K562 (cell line): ENCODE measurements around the gene KLF1. TPM values are rescaled to one million over a fixed set of nuclear protein-coding genes. Genes with fewer than 3 reads are reported as not detected.

ENCODE experiments used
- ASH1L ChIP-seq: fragments of 450-650 bp; IDR thresholded peaks from 2 replicates; pipeline ENCODE4 v1.6.1; 2018; ENCODE audit warnings: borderline replicate concordance, mild to moderate bottlenecking, low read depth; ENCODE audit not compliant: partially characterized antibody
- CTBP1 ChIP-seq: fragments of 450-650 bp; IDR thresholded peaks from 2 replicates; pipeline ENCODE4 v1.6.1; 2016; ENCODE audit warnings: borderline replicate concordance
- FOXM1 ChIP-seq, 2 experiments: fragments of 450-650 bp in 1 of 2; sonication (generic) in 1 of 2; formaldehyde crosslinking in 1 of 2; IDR thresholded peaks; 2 replicates each; pipeline versions ENCODE4 v1.6.1 to v1.9.0; 2017 to 2022; ENCODE audit warnings: low read depth in 2 of 2, mild to moderate bottlenecking in 2 of 2, missing genetic modification reagents in 1 of 2, moderate library complexity in 1 of 2
- GABPB1 ChIP-seq: sonication (generic); formaldehyde crosslinking; IDR thresholded peaks from 2 replicates; pipeline ENCODE4 v1.8.0; 2022; ENCODE audit warnings: mild to moderate bottlenecking, missing genetic modification reagents
- HNRNPLL ChIP-seq: fragments of 200-400 bp; formaldehyde crosslinking; IDR thresholded peaks from 2 replicates; pipeline ENCODE4 v1.6.1; 2017; ENCODE audit warnings: low read length, low read depth, mild to moderate bottlenecking; ENCODE audit not compliant: poor library complexity, severe bottlenecking
- KLF13 ChIP-seq: fragments of 450-650 bp; IDR thresholded peaks from 2 replicates; pipeline ENCODE4 v1.6.1; 2016; ENCODE audit warnings: missing genetic modification characterization, low read depth, mild to moderate bottlenecking, missing compliant biosample characterization, moderate library complexity, borderline replicate concordance
- KLF16 ChIP-seq: IDR thresholded peaks from 2 replicates; pipeline ENCODE4 v1.6.1; 2016; ENCODE audit warnings: antibody characterized with exemption
- MAZ ChIP-seq, 2 experiments: fragments of 450-650 bp in 1 of 2; sonication (generic) in 1 of 2; formaldehyde crosslinking; IDR thresholded peaks in 1 of 2; conservative IDR thresholded peaks in 1 of 2; 2 replicates each; pipeline versions ENCODE4 v1.4.0 to v1.5.0; 2020; ENCODE audit warnings: mild to moderate bottlenecking in 1 of 2, missing genetic modification reagents in 1 of 2
- PRMT5 ChIP-seq: sonication (generic); formaldehyde crosslinking; IDR thresholded peaks from 2 replicates; pipeline ENCODE4 v1.5.0; 2020; ENCODE audit warnings: missing genetic modification reagents
- RBBP5 ChIP-seq: fragments of 200-600 bp; sonication (generic); IDR thresholded peaks from 2 replicates; pipeline ENCODE4 v1.6.1; 2012; ENCODE audit warnings: borderline replicate concordance, mild to moderate bottlenecking, low read length, control low read depth, inconsistent platforms; ENCODE audit not compliant: insufficient read depth, poor library complexity, severe bottlenecking
- SIX5 ChIP-seq, 2 experiments: IDR thresholded peaks; 2 replicates each; pipeline ENCODE4 v1.6.1; 2011; ENCODE audit warnings: low read length in 2 of 2, borderline replicate concordance in 1 of 2, low read depth in 1 of 2, mild to moderate bottlenecking in 1 of 2, moderate library complexity in 1 of 2; ENCODE audit not compliant: insufficient read depth in 1 of 2
- TAF9B ChIP-seq: fragments of 450-650 bp; IDR thresholded peaks from 2 replicates; pipeline ENCODE4 v1.6.1; 2018; ENCODE audit warnings: mild to moderate bottlenecking; ENCODE audit not compliant: partially characterized antibody
- polyA plus RNA-seq, 8 experiments: library from polyadenylated mRNA; depleted of rRNA in 4 of 8; stranded (reverse) in 5 of 8; unstranded in 3 of 8; fragments of >200 nt; fragmentation: Nextera tagmentation in 2 of 8; fragmentation: Illumina TruSeq in 1 of 8; extraction: Ambion mirVana in 2 of 8; extraction: Trizol in 1 of 8; gene quantifications; 2 replicates each; pipeline versions ENCODE4 v1.2.1 to v1.2.3, GENCODE V29; 2011 to 2014; ENCODE audit warnings: inconsistent platforms in 1 of 8, missing spikeins in 1 of 8
- total RNA-seq, 7 experiments: library from RNA; depleted of rRNA in 6 of 7; stranded (reverse); fragments of >200 nt in 6 of 7; fragmentation: Illumina TruSeq in 2 of 7; extraction: Trizol in 2 of 7; gene quantifications; 2 replicates each; pipeline versions ENCODE4 v1.2.1 to v1.2.3, GENCODE V29; 2011 to 2021; ENCODE audit warnings: low replicate concordance in 1 of 7
- TF ChIP-seq, protein P1 (sequence below), 2 experiments: fragments of 450-650 bp in 1 of 2; sonication (generic) in 1 of 2; formaldehyde crosslinking in 1 of 2; IDR thresholded peaks; 2 replicates each; pipeline versions ENCODE4 v1.7.1 to v1.9.0; 2016 to 2022; ENCODE audit warnings: inconsistent platforms in 1 of 2, mild to moderate bottlenecking in 1 of 2, missing genetic modification reagents in 1 of 2

Gene KLF1
- total and polyA plus RNA-seq, 9 of the 15 experiments (the other 6 are each of a cell fraction or from before 2014, with no cell fraction given) = 8.4 to 163 (median 47.3) TPM

DNA sequence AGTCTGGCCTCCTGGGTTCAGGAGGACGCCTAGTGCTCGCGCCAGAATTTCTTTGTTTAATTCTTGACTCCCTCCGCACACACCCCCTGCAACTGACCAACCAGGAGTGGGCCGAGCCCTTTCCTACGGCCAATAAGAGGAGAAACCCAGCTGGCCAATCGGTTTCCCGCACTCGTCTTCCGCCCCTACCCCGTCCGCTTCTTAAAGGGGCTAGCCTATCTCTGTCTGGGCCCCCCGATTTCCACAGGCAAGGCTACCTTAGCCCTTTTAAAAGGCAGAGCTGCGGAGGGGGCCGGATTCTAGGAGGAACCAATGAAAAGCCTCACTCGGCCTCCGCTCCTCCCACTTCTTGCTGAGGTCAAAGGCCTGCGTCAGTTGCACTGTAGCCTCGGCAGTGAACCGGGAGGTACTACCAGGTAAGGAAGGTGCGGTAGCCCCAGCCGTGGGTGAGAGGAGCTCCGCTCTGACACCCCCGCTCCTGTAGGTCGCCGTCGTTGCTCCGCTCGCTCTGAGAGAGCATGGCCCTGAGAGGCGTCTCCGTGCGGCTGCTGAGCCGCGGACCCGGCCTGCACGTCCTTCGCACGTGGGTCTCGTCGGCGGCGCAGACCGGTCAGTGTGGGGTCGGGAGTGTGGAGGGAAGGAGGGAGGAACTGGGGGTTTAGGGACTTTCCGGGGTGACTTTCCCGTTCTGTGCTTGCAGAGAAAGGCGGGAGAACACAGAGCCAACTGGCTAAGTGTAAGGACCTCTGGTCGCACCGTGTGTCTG, 4.0 kb upstream of the KLF1 start, which contains the start of gene GCDH (continued):
- TF ChIP-seq, protein P1, sequence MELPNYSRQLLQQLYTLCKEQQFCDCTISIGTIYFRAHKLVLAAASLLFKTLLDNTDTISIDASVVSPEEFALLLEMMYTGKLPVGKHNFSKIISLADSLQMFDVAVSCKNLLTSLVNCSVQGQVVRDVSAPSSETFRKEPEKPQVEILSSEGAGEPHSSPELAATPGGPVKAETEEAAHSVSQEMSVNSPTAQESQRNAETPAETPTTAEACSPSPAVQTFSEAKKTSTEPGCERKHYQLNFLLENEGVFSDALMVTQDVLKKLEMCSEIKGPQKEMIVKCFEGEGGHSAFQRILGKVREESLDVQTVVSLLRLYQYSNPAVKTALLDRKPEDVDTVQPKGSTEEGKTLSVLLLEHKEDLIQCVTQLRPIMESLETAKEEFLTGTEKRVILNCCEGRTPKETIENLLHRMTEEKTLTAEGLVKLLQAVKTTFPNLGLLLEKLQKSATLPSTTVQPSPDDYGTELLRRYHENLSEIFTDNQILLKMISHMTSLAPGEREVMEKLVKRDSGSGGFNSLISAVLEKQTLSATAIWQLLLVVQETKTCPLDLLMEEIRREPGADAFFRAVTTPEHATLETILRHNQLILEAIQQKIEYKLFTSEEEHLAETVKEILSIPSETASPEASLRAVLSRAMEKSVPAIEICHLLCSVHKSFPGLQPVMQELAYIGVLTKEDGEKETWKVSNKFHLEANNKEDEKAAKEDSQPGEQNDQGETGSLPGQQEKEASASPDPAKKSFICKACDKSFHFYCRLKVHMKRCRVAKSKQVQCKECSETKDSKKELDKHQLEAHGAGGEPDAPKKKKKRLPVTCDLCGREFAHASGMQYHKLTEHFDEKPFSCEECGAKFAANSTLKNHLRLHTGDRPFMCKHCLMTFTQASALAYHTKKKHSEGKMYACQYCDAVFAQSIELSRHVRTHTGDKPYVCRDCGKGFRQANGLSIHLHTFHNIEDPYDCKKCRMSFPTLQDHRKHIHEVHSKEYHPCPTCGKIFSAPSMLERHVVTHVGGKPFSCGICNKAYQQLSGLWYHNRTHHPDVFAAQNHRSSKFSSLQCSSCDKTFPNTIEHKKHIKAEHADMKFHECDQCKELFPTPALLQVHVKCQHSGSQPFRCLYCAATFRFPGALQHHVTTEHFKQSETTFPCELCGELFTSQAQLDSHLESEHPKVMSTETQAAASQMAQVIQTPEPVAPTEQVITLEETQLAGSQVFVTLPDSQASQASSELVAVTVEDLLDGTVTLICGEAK (IDR thresholded peaks at IDR 0.05) = no peak
- TF ChIP-seq, protein P1 (CRISPR knock-in tag; IDR thresholded peaks at IDR 0.05) = 0 out of 2 replicates have a peak, but pooled peaks have one; percentile 32
- TF ChIP-seq RBBP5 (peak; percentile 99), GABPB1 (peak; percentile 55; the same call in 1 of the 2 replicates), KLF13 (0 out of 2 replicates have a peak, but pooled peaks have one; percentile 46), TAF9B (peak; percentile 84), HNRNPLL (peak; percentile 68), PRMT5 (CRISPR knock-in tag) (no peak), MAZ (CRISPR knock-in tag; conservative IDR thresholded peaks at IDR 0.05 in 1 of 2, IDR thresholded peaks at IDR 0.05 in 1 of 2) (peak; percentile 98 to 100), KLF16 (peak; percentile 85), CTBP1 (0 out of 2 replicates have a peak, but pooled peaks have one; percentile 51), SIX5 (IDR thresholded peaks at IDR 0.05; ENCODE audit: borderline replicate concordance in 1 of 2, insufficient read depth in 1 of 2, low read depth in 1 of 2, low read length in 2 of 2) (no peak), FOXM1 (IDR thresholded peaks at IDR 0.05; ENCODE audit: low read depth) (peak; percentile 99), FOXM1 (CRISPR knock-in tag; IDR thresholded peaks at IDR 0.05; ENCODE audit: low read depth) (no peak), ASH1L (peak; percentile 74)
